ENCODE results near the gene GMDS. TPM values are rescaled to one million over a fixed set of nuclear protein-coding genes. Genes with fewer than 3 reads are reported as not detected.

Gene GMDS
- total RNA-seq, 1 donor from 2014 or later: 30.1 TPM

GRCh38 chr6:1923449-1923848, 322.0 kb downstream of the GMDS start:
- intact Hi-C loops (cut with micrococcal nuclease): no loop called here
- DNase-seq: no peak
- Mint-ChIP-seq H3K36me3 (ENCODE audit: low read depth) (peaks cover 2% of the 10 kb centered on the region), H3K27ac (no peak overlapping the region), H3K4me1 (no peaks in the 10 kb centered on the region), H3K4me3 (no peak overlapping the region), H3K27me3 (no peaks in the 10 kb centered on the region), H3K9me3 (no peaks in the 10 kb centered on the region)
- no peak for TF ChIP-seq CTCF (IDR thresholded peaks at IDR 0.05)
- no peak for ATAC-seq (ENCODE audit: low read depth)
- POLR2A ChIA-PET: no interaction called here
- CTCF ChIA-PET: no interaction called here

- no peaks in the 10 kb centered on the region for H3K27me3 Mint-ChIP-seq
Measured at GRCh38 chr6:1917626-1918371, 327.6 kb downstream of the GMDS start.

GRCh38 chr6:1916334-1917070, 328.9 kb downstream of the GMDS start:
- DNase-seq: no peak
- TF ChIP-seq CTCF (IDR thresholded peaks at IDR 0.05): no peak
- Mint-ChIP-seq H3K4me1 (peaks cover 5% of the 10 kb centered on the region), H3K27ac (no peak overlapping the region), H3K4me3 (no peak overlapping the region), H3K9me3 (no peaks in the 10 kb centered on the region), H3K36me3 (ENCODE audit: low read depth) (peaks cover 6% of the 10 kb centered on the region), H3K27me3 (no peaks in the 10 kb centered on the region)
- intact Hi-C loops (cut with micrococcal nuclease): no loop called here
- ChIA-PET POLR2A (no interaction called here), CTCF (no interaction called here)
- ATAC-seq (ENCODE audit: low read depth): no peak

More at GRCh38 chr6:1917626-1918371, 327.6 kb downstream of the GMDS start:
- intact Hi-C loops (cut with micrococcal nuclease): no loop called here
- no peaks in the 10 kb centered on the region for H3K9me3 Mint-ChIP-seq
- no peak overlapping the region for H3K4me3 Mint-ChIP-seq
- CTCF ChIA-PET: no interaction called here
- no peak overlapping the region for H3K27ac Mint-ChIP-seq
- ATAC-seq (ENCODE audit: low read depth) (no peak), DNase-seq (no peak)
- TF ChIP-seq CTCF (IDR thresholded peaks at IDR 0.05): no peak
- peaks cover 6% of the 10 kb centered on the region for H3K36me3 Mint-ChIP-seq (ENCODE audit: low read depth)
- POLR2A ChIA-PET: no interaction called here
- peaks cover 5% of the 10 kb centered on the region for H3K4me1 Mint-ChIP-seq

- ATAC-seq (ENCODE audit: low read depth) (no peak), DNase-seq (no peak)
- Mint-ChIP-seq H3K4me1 (peaks cover 5% of the 10 kb centered on the region), H3K9me3 (no peaks in the 10 kb centered on the region), H3K4me3 (no peak overlapping the region), H3K27ac (no peak overlapping the region), H3K27me3 (no peaks in the 10 kb centered on the region), H3K36me3 (ENCODE audit: low read depth) (peaks cover 6% of the 10 kb centered on the region)
- POLR2A ChIA-PET: no interaction called here
- TF ChIP-seq CTCF (IDR thresholded peaks at IDR 0.05): no peak
- intact Hi-C loops (cut with micrococcal nuclease): no loop called here
- CTCF ChIA-PET: no interaction called here
Measured at GRCh38 chr6:1915226-1915625, 330.2 kb downstream of the GMDS start.

- ATAC-seq (ENCODE audit: low read depth): no peak
- peaks cover 10% of the 10 kb centered on the region for H3K36me3 Mint-ChIP-seq (ENCODE audit: low read depth)
- H3K9me3 Mint-ChIP-seq: no peaks in the 10 kb centered on the region
- DNase-seq: no peak
- TF ChIP-seq CTCF (IDR thresholded peaks at IDR 0.05): no peak
- no peak overlapping the region for H3K4me3 Mint-ChIP-seq
- intact Hi-C loops (cut with micrococcal nuclease): no loop called here
- H3K4me1 Mint-ChIP-seq: peaks cover 5% of the 10 kb centered on the region
- no peaks in the 10 kb centered on the region for H3K27me3 Mint-ChIP-seq
- ChIA-PET POLR2A (no interaction called here), CTCF (no interaction called here)
- no peak overlapping the region for H3K27ac Mint-ChIP-seq
Measured at GRCh38 chr6:1913577-1913976, 331.8 kb downstream of the GMDS start.
